MCF 10A (cell line): ENCODE results near the gene FOLH1. TPM values are rescaled to one million over a fixed set of nuclear protein-coding genes. Genes with fewer than 3 reads are reported as not detected.
"Not testable (repeated sequence)": the region's sequence is repeated elsewhere in the genome, so short reads cannot be mapped to it uniquely, and the experiment has no call there.

Source experiments
- BruUV-seq: library from RNA; stranded (reverse); fragments of 400-500 nt; replicated peaks from 2 replicates; lab custom pipeline; 2021; lab: Mats Ljungman, UMichigan
- CTCF ChIA-PET: fragments of 300-600 bp; sonication (Branson Sonifier 250); formaldehyde crosslinking; extraction: SDS; loops from one replicate; lab custom pipeline; 2021; ENCODE audit warnings: antibody characterized with exemption, inconsistent platforms; lab: Yijun Ruan, JAX
- POLR2A ChIA-PET: fragments of 300-600, 350-650 bp; sonication (Branson Sonifier 250); formaldehyde crosslinking; extraction: SDS; loops from one replicate; lab custom pipeline; 2020; ENCODE audit warnings: antibody characterized with exemption, inconsistent platforms; lab: Yijun Ruan, JAX
- DNase-seq: peaks from one replicate; pipeline ENCODE4 v3.0.0-alpha.2; 2018; ENCODE audit not compliant: unreplicated experiment
- H3K27ac Mint-ChIP-seq: one replicate; pipeline ENCODE4 v1.8.0; 2022; ENCODE audit warnings: mild to moderate bottlenecking, low read depth, mixed read lengths; ENCODE audit not compliant: unreplicated experiment
- H3K27me3 Mint-ChIP-seq: one replicate; pipeline ENCODE4 v1.8.0; 2022; ENCODE audit warnings: mixed read lengths; ENCODE audit not compliant: insufficient read depth, unreplicated experiment
- H3K36me3 Mint-ChIP-seq: one replicate; pipeline ENCODE4 v1.8.0; 2022; ENCODE audit warnings: mild to moderate bottlenecking, moderate library complexity, mixed read lengths; ENCODE audit not compliant: insufficient read depth, unreplicated experiment
- H3K4me1 Mint-ChIP-seq: one replicate; pipeline ENCODE4 v1.8.0; 2022; ENCODE audit warnings: mixed read lengths; ENCODE audit not compliant: insufficient read depth, unreplicated experiment
- H3K4me3 Mint-ChIP-seq: one replicate; pipeline ENCODE4 v1.8.0; 2022; ENCODE audit warnings: mild to moderate bottlenecking, moderate library complexity, mixed read lengths; ENCODE audit not compliant: unreplicated experiment
- H3K9me3 Mint-ChIP-seq: one replicate; pipeline ENCODE4 v1.8.0; 2022; ENCODE audit warnings: mixed read lengths; ENCODE audit not compliant: unreplicated experiment
- intact Hi-C: fragments of 100-400 bp; cut with micrococcal nuclease; formaldehyde crosslinking; loops from 2 replicates; pipeline ENCODE4 v1.14.1; 2022
- total RNA-seq: library from RNA; stranded (reverse); gene quantifications from 2 replicates; pipeline ENCODE4 v1.2.3, GENCODE V29; 2022
- TF ChIP-seq, protein P1 (sequence below): fragments of 200-600 bp; IDR thresholded peaks from one replicate; pipeline ENCODE4 v1.8.0; 2022; ENCODE audit warnings: antibody characterized with exemption, mild to moderate bottlenecking; ENCODE audit not compliant: unreplicated experiment

The FOLH1 gene
- total RNA-seq, 1 experiment from 2014 or later, result not detected

DNA sequence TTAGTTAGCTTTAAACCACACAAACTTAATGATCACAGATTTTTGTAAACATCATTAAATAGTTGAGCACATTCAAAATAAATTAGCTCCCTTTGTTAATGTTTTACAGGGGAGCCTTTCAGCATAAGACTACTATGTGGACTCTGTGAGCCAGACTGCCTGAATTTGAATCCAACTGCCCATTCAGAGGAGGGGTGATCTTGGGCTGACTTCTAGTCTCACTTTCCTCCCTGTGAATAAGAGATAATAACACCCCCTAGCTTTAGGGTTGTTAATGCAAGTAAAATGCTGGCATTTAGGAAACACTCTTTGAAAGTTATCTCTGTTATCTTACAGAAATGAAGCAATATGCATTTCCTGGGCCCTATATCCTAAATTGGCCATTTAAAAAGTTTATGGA, 23.6 kb downstream of the FOLH1 start:
- DNase-seq, BruUV-seq, H3K4me1 Mint-ChIP-seq, H3K36me3 Mint-ChIP-seq, H3K27me3 Mint-ChIP-seq, H3K27ac Mint-ChIP-seq, intact Hi-C loops, POLR2A ChIA-PET, H3K4me3 Mint-ChIP-seq, H3K9me3 Mint-ChIP-seq, CTCF ChIA-PET: not testable (repeated sequence)

DNA sequence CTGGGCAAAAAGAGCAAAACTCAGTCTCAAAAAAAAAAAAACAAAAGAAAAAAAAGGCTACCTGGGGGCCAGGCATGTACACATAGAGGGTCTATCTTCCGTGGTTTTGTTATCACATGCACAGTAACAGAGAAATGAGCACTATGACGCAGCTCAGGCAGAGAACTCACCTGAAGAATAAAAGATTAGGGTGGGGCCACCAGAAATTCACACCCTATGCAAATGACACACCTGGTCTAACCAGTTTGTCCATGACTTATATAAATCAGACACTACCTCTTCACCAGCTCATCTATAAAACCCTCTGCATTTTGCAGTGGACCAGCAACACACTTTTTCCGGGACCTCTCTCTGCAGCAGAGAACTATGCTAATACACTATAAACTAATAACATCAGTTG, 30.5 kb downstream of the FOLH1 start:
- DNase-seq, BruUV-seq, H3K9me3 Mint-ChIP-seq, H3K27me3 Mint-ChIP-seq, POLR2A ChIA-PET, H3K36me3 Mint-ChIP-seq, H3K27ac Mint-ChIP-seq, H3K4me3 Mint-ChIP-seq, H3K4me1 Mint-ChIP-seq, intact Hi-C loops: not testable (repeated sequence)
- CTCF ChIA-PET, result interaction anchor here (1.7 kb wide), 1 partner anchor 870 kb away, joined by 3 read pairs; no protein-coding TSS in a partner anchor

DNA sequence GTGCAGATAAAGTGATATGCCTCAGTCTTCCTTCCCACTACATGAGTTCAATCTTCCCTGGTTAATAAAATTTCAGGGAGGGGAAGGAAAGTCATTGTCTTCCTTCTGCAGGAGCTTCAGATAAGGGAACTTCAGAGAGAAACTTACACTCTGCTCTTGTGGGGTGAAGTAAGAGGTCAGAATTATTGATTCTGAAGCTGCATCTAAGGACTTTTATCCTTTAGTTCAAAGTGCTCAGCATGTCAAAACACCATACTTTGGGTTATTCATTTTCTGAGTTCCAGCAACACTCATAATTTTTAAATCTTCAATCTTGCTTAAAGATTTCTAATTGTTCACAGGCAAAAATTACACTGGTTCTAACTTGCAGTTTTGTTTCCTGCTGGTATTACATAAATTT, 33.0 kb downstream of the FOLH1 start:
- H3K4me3 Mint-ChIP-seq, H3K36me3 Mint-ChIP-seq, H3K9me3 Mint-ChIP-seq, H3K27me3 Mint-ChIP-seq, BruUV-seq, POLR2A ChIA-PET, H3K27ac Mint-ChIP-seq, intact Hi-C loops, H3K4me1 Mint-ChIP-seq, CTCF ChIA-PET, DNase-seq: not testable (repeated sequence)

DNA sequence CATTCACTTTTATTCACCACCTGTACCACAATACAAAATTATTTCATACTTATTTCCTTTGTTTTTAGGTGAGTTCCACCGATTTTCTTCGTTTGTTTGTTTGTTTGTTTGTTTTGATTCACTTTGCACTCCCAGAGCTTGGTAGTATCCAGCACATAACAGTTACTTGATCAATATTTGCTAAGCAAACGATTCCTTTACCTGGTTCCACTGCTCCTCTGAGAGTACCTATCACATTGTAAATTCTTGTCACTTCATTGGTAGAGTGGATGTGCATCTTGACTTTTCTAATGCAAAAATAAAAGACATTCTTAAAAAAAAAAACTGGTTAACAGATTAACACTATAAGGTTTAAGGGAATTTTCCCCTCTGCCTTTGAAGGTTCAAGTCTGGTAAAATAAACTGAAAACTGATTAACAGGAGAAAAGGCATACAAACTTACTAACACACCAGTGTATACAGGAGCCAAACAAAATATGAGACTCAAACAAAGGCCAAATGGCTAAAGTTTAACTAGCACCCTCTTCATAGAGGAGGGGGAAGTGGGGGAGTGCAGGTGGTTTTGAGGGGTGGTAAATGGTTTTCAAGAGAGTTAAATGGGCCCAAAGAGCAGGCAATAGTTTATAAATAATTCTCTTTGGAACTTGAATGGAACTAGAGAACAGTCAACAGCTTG, 33.6 kb downstream of the FOLH1 start:
- CTCF ChIA-PET, H3K4me3 Mint-ChIP-seq, H3K27ac Mint-ChIP-seq, H3K27me3 Mint-ChIP-seq, DNase-seq, H3K9me3 Mint-ChIP-seq, H3K36me3 Mint-ChIP-seq, BruUV-seq, H3K4me1 Mint-ChIP-seq, POLR2A ChIA-PET: not testable (repeated sequence)
- intact Hi-C loops, result loop anchor here (5.0 kb wide), 1 partner anchor 1058 kb away; no protein-coding TSS in a partner anchor

DNA sequence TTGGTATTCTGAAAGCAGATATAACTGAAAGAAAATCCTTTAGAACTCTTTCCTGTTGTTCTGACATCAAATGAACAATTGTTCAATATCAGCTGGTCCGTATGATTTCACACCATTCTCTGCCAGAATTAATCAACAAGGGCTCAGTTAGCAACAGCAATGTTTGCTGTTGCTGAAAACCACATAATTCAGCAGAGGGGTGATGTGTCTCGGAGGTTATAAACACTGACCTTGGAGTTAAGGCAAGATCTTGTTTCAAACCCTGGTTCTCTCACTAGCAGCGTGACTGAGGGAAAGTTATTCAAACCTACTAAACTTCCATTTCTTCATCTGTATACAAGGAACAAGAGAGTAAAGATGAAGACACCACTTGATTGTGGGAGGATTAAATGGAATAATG, 36.8 kb downstream of the FOLH1 start:
- CTCF ChIA-PET, result interaction anchor here (0.6 to 2.2 kb wide), 2 partner anchors 26 to 999 kb away, joined by 3 to 7 read pairs; no protein-coding TSS in a partner anchor
- H3K4me1 Mint-ChIP-seq, DNase-seq, BruUV-seq, H3K9me3 Mint-ChIP-seq, H3K27ac Mint-ChIP-seq, H3K36me3 Mint-ChIP-seq, POLR2A ChIA-PET, H3K27me3 Mint-ChIP-seq, H3K4me3 Mint-ChIP-seq: not testable (repeated sequence)
- intact Hi-C loops, result loop anchor here (5.0 kb wide), 1 partner anchor 1054 kb away; no protein-coding TSS in a partner anchor

DNA sequence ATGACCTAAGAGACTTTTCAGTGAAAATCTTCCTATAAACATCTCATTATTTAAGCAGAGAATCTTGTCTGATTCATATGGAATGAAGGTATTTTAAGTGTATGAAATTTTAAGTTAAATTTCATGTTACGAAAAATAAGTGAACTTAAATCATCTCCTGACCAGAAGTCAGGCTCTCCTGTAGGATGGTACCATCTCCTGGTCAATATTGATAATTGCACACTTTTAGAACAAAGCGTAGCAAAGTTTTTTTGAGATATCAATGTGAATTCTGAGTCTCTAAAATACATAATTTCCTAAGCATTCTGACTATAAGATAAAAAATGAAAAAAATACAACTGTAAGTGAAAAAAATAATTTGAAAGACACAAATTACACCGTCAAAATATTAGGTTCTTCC, 38.8 kb downstream of the FOLH1 start:
- not testable (repeated sequence) for H3K4me1 Mint-ChIP-seq

DNA sequence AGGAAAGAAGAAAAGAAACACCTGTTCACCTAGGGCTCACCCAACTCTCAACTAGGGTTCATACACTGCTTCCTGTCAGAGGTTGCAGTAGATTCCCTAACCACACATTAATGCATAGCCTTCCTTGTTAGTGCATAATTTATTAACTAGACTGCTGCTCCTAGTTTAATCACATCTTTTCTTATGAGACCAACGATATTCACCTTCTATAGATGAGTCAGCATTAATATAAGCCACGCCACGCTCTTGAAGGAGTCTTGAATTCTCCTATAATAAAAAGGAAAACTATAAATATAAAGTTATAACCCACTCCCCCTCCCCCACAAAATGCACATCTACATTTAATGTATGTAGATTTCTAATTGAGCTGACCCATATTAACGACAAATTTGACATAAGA, 39.4 kb downstream of the FOLH1 start:
- H3K4me1 Mint-ChIP-seq, H3K4me3 Mint-ChIP-seq, POLR2A ChIA-PET, BruUV-seq, H3K36me3 Mint-ChIP-seq, H3K27ac Mint-ChIP-seq, DNase-seq, H3K27me3 Mint-ChIP-seq, H3K9me3 Mint-ChIP-seq: not testable (repeated sequence)
- CTCF ChIA-PET, result interaction anchor here (0.6 to 2.0 kb wide), 4 partner anchors 167 to 996 kb away, joined by 3 to 6 read pairs (median 4); no protein-coding TSS in a partner anchor
- intact Hi-C loops, result loop anchor here (2.0 kb wide), 1 partner anchor 996 kb away; no protein-coding TSS in a partner anchor

More for the DNA sequence above, 38.8 kb downstream of the FOLH1 start:
- H3K27ac Mint-ChIP-seq, H3K9me3 Mint-ChIP-seq, H3K4me3 Mint-ChIP-seq, POLR2A ChIA-PET, H3K36me3 Mint-ChIP-seq, BruUV-seq, H3K27me3 Mint-ChIP-seq: not testable (repeated sequence)
- CTCF ChIA-PET, result interaction anchor here (0.6 to 2.0 kb wide), 4 partner anchors 168 to 997 kb away, joined by 3 to 7 read pairs (median 4); no protein-coding TSS in a partner anchor
- peak; percentile 1 for DNase-seq
- TF ChIP-seq, protein P1, sequence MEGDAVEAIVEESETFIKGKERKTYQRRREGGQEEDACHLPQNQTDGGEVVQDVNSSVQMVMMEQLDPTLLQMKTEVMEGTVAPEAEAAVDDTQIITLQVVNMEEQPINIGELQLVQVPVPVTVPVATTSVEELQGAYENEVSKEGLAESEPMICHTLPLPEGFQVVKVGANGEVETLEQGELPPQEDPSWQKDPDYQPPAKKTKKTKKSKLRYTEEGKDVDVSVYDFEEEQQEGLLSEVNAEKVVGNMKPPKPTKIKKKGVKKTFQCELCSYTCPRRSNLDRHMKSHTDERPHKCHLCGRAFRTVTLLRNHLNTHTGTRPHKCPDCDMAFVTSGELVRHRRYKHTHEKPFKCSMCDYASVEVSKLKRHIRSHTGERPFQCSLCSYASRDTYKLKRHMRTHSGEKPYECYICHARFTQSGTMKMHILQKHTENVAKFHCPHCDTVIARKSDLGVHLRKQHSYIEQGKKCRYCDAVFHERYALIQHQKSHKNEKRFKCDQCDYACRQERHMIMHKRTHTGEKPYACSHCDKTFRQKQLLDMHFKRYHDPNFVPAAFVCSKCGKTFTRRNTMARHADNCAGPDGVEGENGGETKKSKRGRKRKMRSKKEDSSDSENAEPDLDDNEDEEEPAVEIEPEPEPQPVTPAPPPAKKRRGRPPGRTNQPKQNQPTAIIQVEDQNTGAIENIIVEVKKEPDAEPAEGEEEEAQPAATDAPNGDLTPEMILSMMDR, result peak; percentile 58
- intact Hi-C loops, result loop anchor here (2.0 kb wide), 1 partner anchor 997 kb away; no protein-coding TSS in a partner anchor
